ENCODE data around the gene GPR139. TPM values are rescaled to one million over a fixed set of nuclear protein-coding genes. Genes with fewer than 3 reads are reported as not detected.

Gene GPR139
- total RNA-seq, 4 donors from 2014 or later = not detected

DNA sequence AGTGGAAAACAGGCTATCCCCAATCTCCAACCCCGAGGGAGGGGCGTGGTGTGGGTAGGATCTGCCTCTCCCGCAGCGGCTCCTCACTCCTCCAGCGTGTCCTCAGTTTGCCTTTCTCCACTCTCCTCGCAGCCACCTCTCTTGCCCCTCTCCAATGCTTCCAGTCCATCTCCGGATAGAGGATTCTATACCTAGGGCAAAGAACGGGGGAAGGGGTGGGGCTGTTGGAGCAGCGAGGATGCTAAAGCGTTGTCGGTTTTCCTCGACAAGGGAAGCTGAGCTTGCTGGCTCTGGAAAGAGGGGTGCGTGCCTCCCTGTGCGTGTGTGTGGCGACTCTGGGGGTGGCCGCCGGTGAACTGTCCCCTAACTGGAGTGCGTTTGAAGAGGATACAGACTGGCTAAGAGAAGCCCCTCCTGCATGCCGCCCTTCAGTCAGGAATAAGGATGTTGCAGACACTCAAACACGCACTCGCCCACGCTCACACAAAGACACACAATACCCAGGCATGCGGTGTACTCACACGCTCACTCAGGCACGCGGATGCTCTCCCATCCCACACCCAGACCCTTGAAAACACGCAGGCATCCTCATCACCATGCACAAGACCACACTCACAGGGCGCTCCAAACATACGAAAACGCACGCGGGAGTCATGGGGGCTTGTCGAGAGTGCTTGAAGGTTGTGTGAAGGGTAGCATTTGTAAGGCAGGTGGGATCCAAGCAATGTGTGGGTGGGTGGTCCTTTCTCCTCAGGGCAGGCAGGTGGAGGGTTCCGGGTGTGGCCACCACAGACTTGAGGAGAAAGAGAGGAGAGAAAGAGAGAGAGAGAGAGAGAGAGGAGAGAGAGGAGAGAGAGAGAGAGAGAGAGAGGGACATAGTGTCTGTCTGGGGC, 655 bp upstream of the GPR139 start:
- H3K36me3 ChIP-seq = no peaks in the 10 kb centered on the region
- no peak overlapping the region for H3K27ac ChIP-seq
- no peaks in the 10 kb centered on the region for H3K9me3 ChIP-seq
- DNase-seq = no peak
- TF ChIP-seq POLR2A (IDR thresholded peaks at IDR 0.05) = no peak
- TF ChIP-seq, protein P1, sequence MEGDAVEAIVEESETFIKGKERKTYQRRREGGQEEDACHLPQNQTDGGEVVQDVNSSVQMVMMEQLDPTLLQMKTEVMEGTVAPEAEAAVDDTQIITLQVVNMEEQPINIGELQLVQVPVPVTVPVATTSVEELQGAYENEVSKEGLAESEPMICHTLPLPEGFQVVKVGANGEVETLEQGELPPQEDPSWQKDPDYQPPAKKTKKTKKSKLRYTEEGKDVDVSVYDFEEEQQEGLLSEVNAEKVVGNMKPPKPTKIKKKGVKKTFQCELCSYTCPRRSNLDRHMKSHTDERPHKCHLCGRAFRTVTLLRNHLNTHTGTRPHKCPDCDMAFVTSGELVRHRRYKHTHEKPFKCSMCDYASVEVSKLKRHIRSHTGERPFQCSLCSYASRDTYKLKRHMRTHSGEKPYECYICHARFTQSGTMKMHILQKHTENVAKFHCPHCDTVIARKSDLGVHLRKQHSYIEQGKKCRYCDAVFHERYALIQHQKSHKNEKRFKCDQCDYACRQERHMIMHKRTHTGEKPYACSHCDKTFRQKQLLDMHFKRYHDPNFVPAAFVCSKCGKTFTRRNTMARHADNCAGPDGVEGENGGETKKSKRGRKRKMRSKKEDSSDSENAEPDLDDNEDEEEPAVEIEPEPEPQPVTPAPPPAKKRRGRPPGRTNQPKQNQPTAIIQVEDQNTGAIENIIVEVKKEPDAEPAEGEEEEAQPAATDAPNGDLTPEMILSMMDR (IDR thresholded peaks at IDR 0.05) = no peak
- intact Hi-C loops (cut with DNase I; ENCODE audit: low total_unique reads) = no loop called here
- no peaks in the 10 kb centered on the region for H3K27me3 ChIP-seq
- H3K4me1 ChIP-seq = no peaks in the 10 kb centered on the region
- no peak overlapping the region for H3K4me3 ChIP-seq

DNA sequence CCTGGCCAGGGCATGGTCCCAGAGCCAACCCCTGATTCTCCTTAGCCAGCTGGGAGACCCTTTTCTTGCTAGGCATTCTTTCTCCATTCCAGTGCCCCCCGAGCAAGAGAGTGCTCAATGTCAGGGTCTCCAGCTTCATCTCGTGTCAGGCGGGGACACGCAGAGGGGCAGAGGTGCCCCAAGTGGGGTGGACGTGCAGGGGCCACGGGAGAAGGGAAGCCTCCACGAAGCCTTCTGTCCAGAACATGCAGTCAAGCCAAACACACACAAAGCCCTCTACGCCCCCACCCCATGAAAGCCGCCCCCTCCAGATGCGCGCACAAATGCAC, 852 bp downstream of the GPR139 start:
- no peak for DNase-seq
- Histone ChIP-seq H3K36me3 (no peaks in the 10 kb centered on the region), H3K27ac (no peak overlapping the region), H3K4me1 (no peaks in the 10 kb centered on the region), H3K9me3 (peaks cover 0 to 5% of the 10 kb centered on the region in 2 donors), H3K27me3 (no peaks in the 10 kb centered on the region), H3K4me3 (no peak overlapping the region)
- intact Hi-C loops (cut with DNase I; ENCODE audit: low total_unique reads) = no loop called here
- TF ChIP-seq, protein P1 (IDR thresholded peaks at IDR 0.05) = no peak
- no peak for TF ChIP-seq POLR2A (IDR thresholded peaks at IDR 0.05)

- DNase-seq = no peak
- TF ChIP-seq, protein P1 (IDR thresholded peaks at IDR 0.05) = no peak
- no peak for TF ChIP-seq POLR2A (IDR thresholded peaks at IDR 0.05)
- no peaks in the 10 kb centered on the region for H3K4me1 ChIP-seq
- peaks cover 0 to 5% of the 10 kb centered on the region in 2 donors for H3K9me3 ChIP-seq
- H3K27ac ChIP-seq = no peak overlapping the region
- no peaks in the 10 kb centered on the region for H3K36me3 ChIP-seq
- H3K27me3 ChIP-seq = no peaks in the 10 kb centered on the region
- H3K4me3 ChIP-seq = no peak overlapping the region
- intact Hi-C loops (cut with DNase I; ENCODE audit: low total_unique reads) = no loop called here
Observed at GRCh38 chr16:20072146-20072873, 1.4 kb downstream of the GPR139 start.

- Histone ChIP-seq H3K27ac (no peak overlapping the region), H3K4me3 (no peak overlapping the region), H3K9me3 (peaks cover 0 to 5% of the 10 kb centered on the region in 2 donors), H3K4me1 (no peaks in the 10 kb centered on the region), H3K36me3 (no peaks in the 10 kb centered on the region), H3K27me3 (no peaks in the 10 kb centered on the region)
- DNase-seq = no peak
- no peak for TF ChIP-seq POLR2A (IDR thresholded peaks at IDR 0.05)
- TF ChIP-seq, protein P1 (IDR thresholded peaks at IDR 0.05) = no peak
- intact Hi-C loops (cut with DNase I; ENCODE audit: low total_unique reads) = no loop called here
Observed at GRCh38 chr16:20064931-20065330, 8.8 kb downstream of the GPR139 start.

DNA sequence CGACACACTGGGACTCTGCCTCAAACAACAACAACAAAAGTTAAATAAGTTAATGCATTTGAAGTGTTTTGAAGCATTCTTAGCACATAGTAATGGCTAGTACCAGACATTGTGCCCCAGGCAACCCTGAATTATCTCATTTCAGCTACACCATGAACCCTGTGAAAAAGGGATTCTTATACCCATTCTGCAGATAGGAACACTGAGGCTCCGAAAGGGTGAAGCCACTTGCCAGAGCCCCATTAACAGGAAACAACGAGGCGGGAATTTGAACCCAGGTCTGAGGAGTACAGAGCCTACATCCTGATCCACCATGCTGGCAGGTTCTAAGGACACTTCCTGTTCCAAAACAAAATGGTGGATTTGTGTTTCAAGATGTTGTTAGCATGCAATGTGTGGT, 9.2 kb downstream of the GPR139 start:
- Histone ChIP-seq H3K27ac (no peak overlapping the region), H3K27me3 (no peaks in the 10 kb centered on the region), H3K4me3 (no peak overlapping the region), H3K4me1 (no peaks in the 10 kb centered on the region), H3K36me3 (no peaks in the 10 kb centered on the region), H3K9me3 (peaks cover 0 to 5% of the 10 kb centered on the region in 2 donors)
- DNase-seq = no peak
- intact Hi-C loops (cut with DNase I; ENCODE audit: low total_unique reads) = no loop called here
- TF ChIP-seq, protein P1 (IDR thresholded peaks at IDR 0.05) = no peak
- TF ChIP-seq POLR2A (IDR thresholded peaks at IDR 0.05) = no peak

Measured in uterus (tissue), 4 donors.